Measurements from ENCODE around the gene NEK6. TPM values are rescaled to one million over a fixed set of nuclear protein-coding genes. Genes with fewer than 3 reads are reported as not detected.

NEK6 gene
- total and polyA plus RNA-seq, 2 of the 8 experiments (the other 6 are each of a cell fraction or from before 2014, with no cell fraction given) = 17.7 to 19.7 TPM

GRCh38 chr9:124217836-124218437, 39.8 kb upstream of the NEK6 start:
- Histone ChIP-seq H2BK15ac (ENCODE audit: low read length) (no peak overlapping the region), H3K4ac (replicated peaks; ENCODE audit: insufficient read length, low read depth, low read length) (no peak overlapping the region), H3K4me3 (ENCODE audit: extremely low read depth in 1 of 4, insufficient read depth in 2 of 4, low read depth in 3 of 4, low read length in 4 of 4) (no peak overlapping the region), H4K91ac (replicated peaks; ENCODE audit: insufficient read length, low read length) (no peak overlapping the region), H3K79me2 (ENCODE audit: control insufficient read depth in 1 of 2, insufficient read depth in 2 of 2, low read length in 2 of 2) (no peaks in the 10 kb centered on the region), H4K20me1 (replicated peaks in 1 of 2; ENCODE audit: control insufficient read depth in 1 of 2, insufficient read depth in 2 of 2, low read length in 2 of 2) (no peaks in the 10 kb centered on the region), H2BK12ac (ENCODE audit: low read depth, low read length) (no peak overlapping the region), H3K23ac (ENCODE audit: insufficient read length) (no peak overlapping the region), H3K14ac (ENCODE audit: insufficient read length) (no peak overlapping the region), H2BK5ac (ENCODE audit: low read depth, low read length) (no peak overlapping the region), H3K56ac (replicated peaks; ENCODE audit: insufficient read length, low read depth, low read length) (no peak overlapping the region), H3K23me2 (ENCODE audit: low read depth, low read length) (no peaks in the 10 kb centered on the region; the same call in 1 of the 2 replicates), H3K9ac (replicated peaks in 1 of 4; ENCODE audit: extremely low read depth in 1 of 4, low read depth in 3 of 4, low read length in 3 of 4) (no peak overlapping the region), H3K4me1 (replicated peaks in 1 of 4; ENCODE audit: control insufficient read depth in 3 of 4, insufficient read depth in 4 of 4, low read length in 3 of 4) (no peaks in the 10 kb centered on the region), H3K9me3 (ENCODE audit: insufficient read depth in 2 of 2, low read depth in 1 of 2, low read length in 1 of 2) (0 out of 4 replicates have a peak, but pooled peaks cover 0 to 4% of the 10 kb centered on the region in 2 experiments), H2AFZ (ENCODE audit: low read length) (no peak overlapping the region), H2BK20ac (ENCODE audit: low read length) (no peak overlapping the region), H3K36me3 (ENCODE audit: control insufficient read depth in 2 of 4, insufficient read depth in 4 of 4, low read length in 3 of 4) (no peaks in the 10 kb centered on the region), H3K18ac (ENCODE audit: extremely low read depth, low read length) (no peak overlapping the region), H3K27me3 (replicated peaks in 1 of 4; ENCODE audit: control insufficient read depth in 3 of 4, extremely low read depth in 1 of 4, insufficient read depth in 3 of 4, low read length in 3 of 4) (no peaks in the 10 kb centered on the region), H2AK5ac (ENCODE audit: low read depth, low read length) (no peak overlapping the region), H3K79me1 (ENCODE audit: low read depth, low read length) (no peaks in the 10 kb centered on the region), H4K5ac (ENCODE audit: insufficient read length, low read depth, low read length) (no peak overlapping the region), H3K4me2 (ENCODE audit: insufficient read depth in 1 of 2, low read depth in 2 of 2, low read length in 2 of 2) (no peak overlapping the region), H2BK120ac (replicated peaks; ENCODE audit: low read depth, low read length) (no peak overlapping the region), H4K8ac (ENCODE audit: extremely low read depth, insufficient read depth, low read length) (no peak overlapping the region), H3K27ac (ENCODE audit: low read depth, low read length) (no peak overlapping the region)
- DNase-seq (ENCODE audit: low read depth in 1 of 2, low spot score in 2 of 2) = no peak
- 92% methylated on average over 8 of the region's 8 CpGs; no CpG with 5 or more reads in 1 of the 2 experiments for WGBS, 2 experiments (ENCODE audit: extremely low coverage in 1 of 2, insufficient coverage in 1 of 2, insufficient read length in 1 of 2, insufficient replicate concordance in 2 of 2, low coverage in 1 of 2, low lambda C conversion rate in 2 of 2, missing lambda C conversion rate in 1 of 2)
- FAIRE-seq = no peak
- CTCF ChIA-PET (ENCODE audit: partially characterized antibody) = interaction anchor here (0.6 to 1.3 kb wide), 7 partner anchors 9 to 786 kb away, joined by 3 to 5 read pairs (median 3); no protein-coding TSS in a partner anchor
- POLR2A ChIA-PET (ENCODE audit: partially characterized antibody) = interaction anchor here (0.7 kb wide), 1 partner anchor 108 kb away, joined by 3 read pairs; no protein-coding TSS in a partner anchor
- no peak for TF ChIP-seq KDM5A (IDR thresholded peaks at IDR 0.05; ENCODE audit: low read length)
- no peak for TF ChIP-seq SAP30 (IDR thresholded peaks at IDR 0.05; ENCODE audit: insufficient read depth, insufficient replicate concordance, low read length)
- TF ChIP-seq KDM1A (IDR thresholded peaks at IDR 0.05; ENCODE audit: borderline replicate concordance, low read length) = no peak
- TF ChIP-seq CHD1 (IDR thresholded peaks at IDR 0.05; ENCODE audit: low read depth, low read length) = no peak
- TF ChIP-seq HDAC2 (IDR thresholded peaks at IDR 0.05; ENCODE audit: borderline replicate concordance in 1 of 2, low read depth in 2 of 2, low read length in 2 of 2) = no peak
- no peak for TF ChIP-seq TEAD4 (IDR thresholded peaks at IDR 0.05; ENCODE audit: low read depth, low read length)
- TF ChIP-seq HDAC6 (IDR thresholded peaks at IDR 0.05; ENCODE audit: low read depth, low read length) = no peak
- TF ChIP-seq USF2 (IDR thresholded peaks at IDR 0.05; ENCODE audit: low read length) = no peak
- no peak for TF ChIP-seq EP300 (IDR thresholded peaks at IDR 0.05; ENCODE audit: borderline replicate concordance in 1 of 2, low read depth in 2 of 2, low read length in 2 of 2)

All from H1 (cell line).